C1 segment of cervical spinal cord (tissue), 14 donors: ENCODE measurements around the gene FAM177A1.
"Not testable (repeated sequence)": the region's sequence is repeated elsewhere in the genome, so short reads cannot be mapped to it uniquely, and the experiment has no call there.

Source experiments
- DNase-seq, 14 donors: peaks; one replicate each; lab custom pipeline; 2025; lab: John Stamatoyannopoulos, UW

FAM177A1 gene

GRCh38 chr14:35046048-35046750 lies at the start of gene FAM177A1:
Gene FAM177A1, plus strand, starts transcription at chr14:35046272. Its CDS starts 192 bp downstream, at chr14:35046464.
- DNase-seq, result peak; percentile 80 to 99 (median 96)

- DNase-seq, result peak in 1 of 14 donors; percentile 1
Observed at GRCh38 chr14:34997762-34998161, 48.3 kb upstream of the FAM177A1 start.

GRCh38 chr14:34999500-34999899 lies 46.6 kb upstream of the FAM177A1 start:
- no peak for DNase-seq

GRCh38 chr14:35001621-35002020 lies 44.5 kb upstream of the FAM177A1 start:
- DNase-seq, result no peak

- DNase-seq, result no peak
Observed at GRCh38 chr14:35004839-35005238, 41.2 kb upstream of the FAM177A1 start.

- DNase-seq, result no peak
Observed at GRCh38 chr14:35016568-35016967, 29.5 kb upstream of the FAM177A1 start.

GRCh38 chr14:35020713-35021112 lies 25.4 kb upstream of the FAM177A1 start:
- DNase-seq, result no peak

GRCh38 chr14:35028435-35028834 lies 17.6 kb upstream of the FAM177A1 start:
- DNase-seq, result no peak

GRCh38 chr14:35032562-35032961 lies 13.5 kb upstream of the FAM177A1 start:
- DNase-seq, result no peak

- DNase-seq, result no peak
Observed at GRCh38 chr14:35034440-35034833, 11.6 kb upstream of the FAM177A1 start.

GRCh38 chr14:35034944-35035554 lies 11.0 kb upstream of the FAM177A1 start:
- DNase-seq, result not testable (repeated sequence)

- not testable (repeated sequence) for DNase-seq
Observed at GRCh38 chr14:35038312-35038711, 7.8 kb upstream of the FAM177A1 start.

- no peak for DNase-seq
Observed at GRCh38 chr14:35042632-35043031, 3.4 kb upstream of the FAM177A1 start.

GRCh38 chr14:35043046-35043445 lies 3.0 kb upstream of the FAM177A1 start:
- no peak for DNase-seq

- DNase-seq, result no peak
Observed at GRCh38 chr14:35044939-35045797, 904 bp upstream of the FAM177A1 start.

- DNase-seq, result no peak
Observed at GRCh38 chr14:35045798-35046047, 349 bp upstream of the FAM177A1 start.

- peak in 7 of 14 donors; percentile 46 to 75 (median 62) for DNase-seq
Observed at GRCh38 chr14:35046751-35047536, 872 bp downstream of the FAM177A1 start.

GRCh38 chr14:35047976-35048513 lies 2.0 kb downstream of the FAM177A1 start:
- DNase-seq, result no peak

GRCh38 chr14:35050652-35051051 lies 4.6 kb downstream of the FAM177A1 start:
- no peak for DNase-seq

GRCh38 chr14:35051796-35052195 lies 5.7 kb downstream of the FAM177A1 start:
- DNase-seq, result no peak

- no peak for DNase-seq
Observed at GRCh38 chr14:35052637-35053036, 6.6 kb downstream of the FAM177A1 start.
